Measurements from ENCODE around the gene FLVCR2. TPM values are rescaled to one million over a fixed set of nuclear protein-coding genes. Genes with fewer than 3 reads are reported as not detected.

FLVCR2 gene
- total RNA-seq, 2 experiments from 2014 or later = 0.71 to 2.3 TPM

DNA sequence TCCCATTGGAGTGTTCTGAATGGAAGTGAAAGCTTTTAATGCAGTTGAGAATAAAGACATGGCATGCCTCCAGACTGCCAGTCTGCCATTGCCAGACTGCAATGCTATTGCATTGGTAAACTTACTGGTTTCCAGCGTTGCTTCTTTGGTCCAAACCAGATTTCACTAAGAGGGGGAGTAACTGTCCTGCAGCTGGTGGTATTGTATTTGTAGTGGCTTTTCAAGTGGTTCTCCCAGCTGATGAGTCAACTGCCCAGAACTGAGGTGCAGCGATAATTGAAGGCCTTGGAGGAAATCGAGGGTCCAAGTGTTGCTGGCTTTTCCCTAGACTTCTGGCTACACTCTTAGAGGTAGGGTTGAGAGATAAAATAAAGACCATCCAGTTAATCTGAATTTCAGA, 50.4 kb downstream of the FLVCR2 start:
- ChIA-PET POLR2A (no interaction called here), CTCF (no interaction called here)
- no peak overlapping the region for H3K27ac Mint-ChIP-seq
- H3K27me3 Mint-ChIP-seq = no peaks in the 10 kb centered on the region
- DNase-seq = no peak
- H3K27ac ChIP-seq (ENCODE audit: low read depth in 1 of 2, low read length in 2 of 2) = no peak overlapping the region
- H3K4me3 ChIP-seq (ENCODE audit: low read length) = no peak overlapping the region
- no peaks in the 10 kb centered on the region for H3K9me3 Mint-ChIP-seq
- no peaks in the 10 kb centered on the region for H3K36me3 Mint-ChIP-seq (ENCODE audit: low read depth)
- intact Hi-C loops (cut with DNase I, micrococcal nuclease) = no loop called here
- H3K36me3 ChIP-seq (ENCODE audit: insufficient read depth, low read length) = no peaks in the 10 kb centered on the region
- H3K4me3 Mint-ChIP-seq = no peak overlapping the region
- no peaks in the 10 kb centered on the region for H3K27me3 ChIP-seq (ENCODE audit: control insufficient read depth in 1 of 2, insufficient read depth in 2 of 2, low read length in 2 of 2)
- no peak for ATAC-seq (ENCODE audit: poor library complexity)
- no peaks in the 10 kb centered on the region for H3K4me1 Mint-ChIP-seq (ENCODE audit: low read depth)
- H3K9me3 ChIP-seq (ENCODE audit: control insufficient read depth in 1 of 2, insufficient read depth in 1 of 2, low read length in 2 of 2) = no peaks in the 10 kb centered on the region
- no peaks in the 10 kb centered on the region for H3K4me1 ChIP-seq (ENCODE audit: insufficient read depth, low read length)
- TF ChIP-seq, protein P1, sequence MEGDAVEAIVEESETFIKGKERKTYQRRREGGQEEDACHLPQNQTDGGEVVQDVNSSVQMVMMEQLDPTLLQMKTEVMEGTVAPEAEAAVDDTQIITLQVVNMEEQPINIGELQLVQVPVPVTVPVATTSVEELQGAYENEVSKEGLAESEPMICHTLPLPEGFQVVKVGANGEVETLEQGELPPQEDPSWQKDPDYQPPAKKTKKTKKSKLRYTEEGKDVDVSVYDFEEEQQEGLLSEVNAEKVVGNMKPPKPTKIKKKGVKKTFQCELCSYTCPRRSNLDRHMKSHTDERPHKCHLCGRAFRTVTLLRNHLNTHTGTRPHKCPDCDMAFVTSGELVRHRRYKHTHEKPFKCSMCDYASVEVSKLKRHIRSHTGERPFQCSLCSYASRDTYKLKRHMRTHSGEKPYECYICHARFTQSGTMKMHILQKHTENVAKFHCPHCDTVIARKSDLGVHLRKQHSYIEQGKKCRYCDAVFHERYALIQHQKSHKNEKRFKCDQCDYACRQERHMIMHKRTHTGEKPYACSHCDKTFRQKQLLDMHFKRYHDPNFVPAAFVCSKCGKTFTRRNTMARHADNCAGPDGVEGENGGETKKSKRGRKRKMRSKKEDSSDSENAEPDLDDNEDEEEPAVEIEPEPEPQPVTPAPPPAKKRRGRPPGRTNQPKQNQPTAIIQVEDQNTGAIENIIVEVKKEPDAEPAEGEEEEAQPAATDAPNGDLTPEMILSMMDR (IDR thresholded peaks at IDR 0.05) = no peak

DNA sequence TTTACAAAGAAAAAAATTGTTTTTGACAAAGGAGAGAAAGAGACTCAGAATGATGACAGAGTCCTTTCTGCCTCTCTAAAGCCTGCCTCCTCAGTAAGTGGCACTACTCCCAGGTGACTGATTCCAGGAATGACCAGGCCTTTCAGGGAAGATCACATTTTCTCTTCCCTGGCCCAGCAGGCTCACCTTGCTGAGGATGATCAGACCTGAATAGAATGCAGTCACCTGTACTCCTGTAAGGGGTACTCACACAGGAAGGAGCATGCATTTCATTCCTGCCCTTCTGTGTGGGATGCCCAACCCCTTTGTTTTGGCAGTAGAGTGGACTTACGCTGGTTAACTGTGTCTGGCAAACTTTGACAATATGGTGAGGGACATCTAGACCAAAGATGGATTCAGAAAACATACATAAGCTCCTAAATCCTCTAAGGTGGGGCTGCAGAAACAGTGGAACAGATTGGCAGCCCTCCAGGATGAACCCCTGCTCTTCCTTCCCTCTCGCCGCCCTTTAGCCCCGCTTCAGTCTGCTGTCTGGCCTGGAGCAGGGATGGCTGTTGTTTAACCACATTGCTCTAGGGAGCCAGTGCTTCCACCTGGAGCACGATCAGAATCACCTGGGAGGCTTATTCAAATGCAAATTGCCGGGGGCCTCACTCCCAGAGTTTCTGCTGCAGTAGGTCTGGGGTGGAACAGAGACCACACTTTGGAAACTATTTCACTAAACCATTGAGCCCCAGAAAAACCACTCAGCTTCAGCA, 52.5 kb downstream of the FLVCR2 start:
- H3K4me1 ChIP-seq (ENCODE audit: insufficient read depth, low read length) = no peaks in the 10 kb centered on the region
- H3K4me3 ChIP-seq (ENCODE audit: low read length) = no peak overlapping the region
- no peaks in the 10 kb centered on the region for H3K27me3 ChIP-seq (ENCODE audit: control insufficient read depth in 1 of 2, insufficient read depth in 2 of 2, low read length in 2 of 2)
- POLR2A ChIA-PET = no interaction called here
- H3K9me3 Mint-ChIP-seq = no peaks in the 10 kb centered on the region
- H3K27me3 Mint-ChIP-seq = no peaks in the 10 kb centered on the region
- DNase-seq (no peak), ATAC-seq (ENCODE audit: poor library complexity) (no peak)
- intact Hi-C loops (cut with DNase I, micrococcal nuclease) = no loop called here
- H3K9me3 ChIP-seq (ENCODE audit: control insufficient read depth in 1 of 2, insufficient read depth in 1 of 2, low read length in 2 of 2) = no peaks in the 10 kb centered on the region
- CTCF ChIA-PET = no interaction called here
- no peak overlapping the region for H3K27ac ChIP-seq (ENCODE audit: low read depth in 1 of 2, low read length in 2 of 2)
- TF ChIP-seq, protein P1 (IDR thresholded peaks at IDR 0.05) = no peak
- no peak overlapping the region for H3K4me3 Mint-ChIP-seq
- peaks cover 5% of the 10 kb centered on the region for H3K36me3 Mint-ChIP-seq (ENCODE audit: low read depth)
- H3K4me1 Mint-ChIP-seq (ENCODE audit: low read depth) = no peaks in the 10 kb centered on the region
- H3K27ac Mint-ChIP-seq = no peak overlapping the region
- H3K36me3 ChIP-seq (ENCODE audit: insufficient read depth, low read length) = no peaks in the 10 kb centered on the region

DNA sequence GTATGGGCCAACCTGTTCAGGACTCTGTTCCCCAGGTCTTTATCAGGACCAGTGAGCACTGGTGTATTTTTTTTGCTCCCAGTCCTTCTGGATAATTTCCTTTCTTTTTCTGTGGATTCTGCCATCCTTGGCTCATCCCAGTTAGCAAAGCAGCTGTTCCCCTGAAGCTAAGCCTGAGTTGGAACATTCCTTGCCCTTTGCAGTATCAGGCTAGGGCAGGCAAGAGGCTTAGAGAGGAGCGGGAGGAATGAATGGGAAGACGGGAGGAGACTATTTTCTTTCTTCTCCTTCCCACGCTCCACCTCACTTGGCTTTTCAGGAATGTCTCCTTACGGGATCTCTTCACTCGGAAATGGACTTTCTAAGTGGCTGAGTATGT, 53.0 kb downstream of the FLVCR2 start:
- DNase-seq (no peak), ATAC-seq (ENCODE audit: poor library complexity) (no peak)
- POLR2A ChIA-PET = no interaction called here
- Mint-ChIP-seq H3K4me3 (no peak overlapping the region), H3K27ac (no peak overlapping the region), H3K9me3 (no peaks in the 10 kb centered on the region), H3K36me3 (ENCODE audit: low read depth) (peaks cover 5% of the 10 kb centered on the region), H3K4me1 (ENCODE audit: low read depth) (no peaks in the 10 kb centered on the region), H3K27me3 (no peaks in the 10 kb centered on the region)
- Histone ChIP-seq H3K27ac (ENCODE audit: low read depth in 1 of 2, low read length in 2 of 2) (no peak overlapping the region), H3K9me3 (ENCODE audit: control insufficient read depth in 1 of 2, insufficient read depth in 1 of 2, low read length in 2 of 2) (no peaks in the 10 kb centered on the region), H3K4me3 (ENCODE audit: low read length) (no peak overlapping the region), H3K4me1 (ENCODE audit: insufficient read depth, low read length) (no peaks in the 10 kb centered on the region), H3K36me3 (ENCODE audit: insufficient read depth, low read length) (no peaks in the 10 kb centered on the region), H3K27me3 (ENCODE audit: control insufficient read depth in 1 of 2, insufficient read depth in 2 of 2, low read length in 2 of 2) (no peaks in the 10 kb centered on the region)
- intact Hi-C loops (cut with DNase I, micrococcal nuclease) = no loop called here
- TF ChIP-seq, protein P1 (IDR thresholded peaks at IDR 0.05) = no peak
- CTCF ChIA-PET = no interaction called here
